Smooth muscle cell (in vitro differentiated cells): ENCODE results near the gene ABL2. TPM values are rescaled to one million over a fixed set of nuclear protein-coding genes. Genes with fewer than 3 reads are reported as not detected.
A peak's percentile ranks its signal among the peaks of the same experiment; 100 is the strongest.

Experiments
- DNase-seq: peaks from one replicate; lab custom pipeline; 2025; ENCODE audit not compliant: unreplicated experiment; lab: John Stamatoyannopoulos, UW
- H2AFZ ChIP-seq: fragments of 200-600 bp; sonication (generic); 2 replicates; pipeline ENCODE4 v1.6.0; 2016; ENCODE audit warnings: antibody characterized with exemption, low read depth, mild to moderate bottlenecking
- H3F3A ChIP-seq: fragments of 200-600 bp; sonication (generic); 2 replicates; pipeline ENCODE4 v1.6.0; 2017; ENCODE audit warnings: antibody characterized with exemption, low read depth
- H3K27ac ChIP-seq: fragments of 200-600 bp; sonication (generic); 2 replicates; pipeline ENCODE4 v1.5.1; 2016; ENCODE audit warnings: low read depth, mild to moderate bottlenecking
- H3K27me3 ChIP-seq: fragments of 200-600 bp; sonication (generic); 2 replicates; pipeline ENCODE4 v1.6.1; 2016; ENCODE audit warnings: low read depth, mild to moderate bottlenecking
- H3K36me3 ChIP-seq: fragments of 200-600 bp; sonication (generic); 2 replicates; pipeline ENCODE4 v1.5.1; 2016; ENCODE audit warnings: low read depth
- H3K4me1 ChIP-seq: fragments of 200-600 bp; sonication (generic); 2 replicates; pipeline ENCODE4 v1.5.1; 2016; ENCODE audit warnings: low read depth
- H3K4me2 ChIP-seq: fragments of 200-600 bp; sonication (generic); 2 replicates; pipeline ENCODE4 v1.6.0; 2016; ENCODE audit warnings: mild to moderate bottlenecking
- H3K4me3 ChIP-seq: fragments of 200-600 bp; sonication (generic); 2 replicates; pipeline ENCODE4 v1.5.1; 2016; ENCODE audit warnings: mild to moderate bottlenecking
- H3K79me2 ChIP-seq: fragments of 200-600 bp; sonication (generic); 2 replicates; pipeline ENCODE4 v1.6.0; 2016; ENCODE audit warnings: low read depth, mild to moderate bottlenecking
- H3K9ac ChIP-seq: fragments of 200-600 bp; sonication (generic); 2 replicates; pipeline ENCODE4 v1.6.0; 2016; ENCODE audit warnings: low read depth
- H3K9me3 ChIP-seq: fragments of 200-600 bp; sonication (generic); replicated peaks from 2 replicates; pipeline ENCODE4 v1.5.1; 2016; ENCODE audit warnings: low read depth
- H4K20me1 ChIP-seq: fragments of 200-600 bp; sonication (generic); 2 replicates; pipeline ENCODE4 v1.6.0; 2016; ENCODE audit warnings: low read depth
- WGBS: methylation state at CpG from one replicate; pipeline ENCODE4 v1.1.7; 2016; ENCODE audit warnings: low lambda C conversion rate; 5-methylcytosine and 5-hydroxymethylcytosine counted together
- polyA plus RNA-seq: library from polyadenylated mRNA; unstranded; fragments of >200 nt; fragmentation: Nextera tagmentation; extraction: Ambion mirVana; gene quantifications from 2 replicates; pipeline ENCODE4 v1.2.1, GENCODE V29; 2016
- total RNA-seq: library from RNA; depleted of rRNA; stranded (reverse); fragments of >200 nt; gene quantifications from 2 replicates; pipeline ENCODE4 v1.2.3, GENCODE V29; 2014
- TF ChIP-seq, protein P1 (sequence below): fragments of 200-600 bp; sonication (generic); IDR thresholded peaks from 2 replicates; pipeline ENCODE4 v1.5.1; 2017; ENCODE audit warnings: borderline replicate concordance, mild to moderate bottlenecking, antibody characterized with exemption; ENCODE audit not compliant: insufficient read depth, poor library complexity, severe bottlenecking

Gene ABL2
- total and polyA plus RNA-seq, 2 experiments from 2014 or later, result 16.5 to 56.5 TPM

DNA sequence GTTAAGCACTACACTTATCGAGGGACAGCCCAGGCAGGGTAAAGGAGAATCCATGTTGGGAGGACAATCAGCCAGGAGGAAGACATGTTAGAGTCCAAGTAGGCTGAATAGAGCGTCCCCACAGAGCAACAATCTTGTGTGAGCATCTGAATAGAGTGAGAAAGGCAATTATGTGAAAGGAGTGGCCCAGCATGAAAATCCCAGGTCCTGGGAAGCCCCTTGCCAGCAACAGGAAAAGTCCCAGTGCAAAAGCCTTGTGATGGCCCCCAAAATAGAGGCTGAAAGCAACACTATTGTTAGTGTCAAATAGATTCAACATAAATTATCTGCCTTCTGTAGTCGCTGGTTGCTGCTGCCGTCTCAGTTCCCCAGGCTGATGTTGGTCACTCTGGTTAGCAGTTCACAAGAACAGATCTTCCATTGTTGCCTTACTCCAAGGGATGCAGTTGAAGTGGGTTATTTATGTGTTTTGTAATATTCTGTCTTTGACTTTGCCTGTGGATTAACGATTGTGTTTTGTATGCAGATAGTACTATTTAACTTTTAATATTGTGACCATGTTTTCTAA lies 12.1 kb upstream of the ABL2 start:
- H3K4me1 ChIP-seq, result no peaks in the 10 kb centered on the region
- no peaks in the 10 kb centered on the region for H3K79me2 ChIP-seq
- H4K20me1 ChIP-seq, result no peaks in the 10 kb centered on the region
- H3K36me3 ChIP-seq, result no peaks in the 10 kb centered on the region
- no peaks in the 10 kb centered on the region for H3K9me3 ChIP-seq
- WGBS, result 88% methylated on average over 5 of the region's 5 CpGs
- no peak overlapping the region for H3K9ac ChIP-seq
- no peak overlapping the region for H3K4me2 ChIP-seq
- no peaks in the 10 kb centered on the region for H3K27me3 ChIP-seq
- H3K4me3 ChIP-seq, result no peak overlapping the region
- no peak overlapping the region for H3K27ac ChIP-seq
- TF ChIP-seq, protein P1, sequence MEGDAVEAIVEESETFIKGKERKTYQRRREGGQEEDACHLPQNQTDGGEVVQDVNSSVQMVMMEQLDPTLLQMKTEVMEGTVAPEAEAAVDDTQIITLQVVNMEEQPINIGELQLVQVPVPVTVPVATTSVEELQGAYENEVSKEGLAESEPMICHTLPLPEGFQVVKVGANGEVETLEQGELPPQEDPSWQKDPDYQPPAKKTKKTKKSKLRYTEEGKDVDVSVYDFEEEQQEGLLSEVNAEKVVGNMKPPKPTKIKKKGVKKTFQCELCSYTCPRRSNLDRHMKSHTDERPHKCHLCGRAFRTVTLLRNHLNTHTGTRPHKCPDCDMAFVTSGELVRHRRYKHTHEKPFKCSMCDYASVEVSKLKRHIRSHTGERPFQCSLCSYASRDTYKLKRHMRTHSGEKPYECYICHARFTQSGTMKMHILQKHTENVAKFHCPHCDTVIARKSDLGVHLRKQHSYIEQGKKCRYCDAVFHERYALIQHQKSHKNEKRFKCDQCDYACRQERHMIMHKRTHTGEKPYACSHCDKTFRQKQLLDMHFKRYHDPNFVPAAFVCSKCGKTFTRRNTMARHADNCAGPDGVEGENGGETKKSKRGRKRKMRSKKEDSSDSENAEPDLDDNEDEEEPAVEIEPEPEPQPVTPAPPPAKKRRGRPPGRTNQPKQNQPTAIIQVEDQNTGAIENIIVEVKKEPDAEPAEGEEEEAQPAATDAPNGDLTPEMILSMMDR, result no peak
- no peak overlapping the region for H2AFZ ChIP-seq
- no peaks in the 10 kb centered on the region for H3F3A ChIP-seq
- DNase-seq, result no peak

GRCh38 chr1:179237222-179237621 lies 7.7 kb upstream of the ABL2 start:
- Histone ChIP-seq H3K4me3 (no peak overlapping the region), H3K36me3 (no peaks in the 10 kb centered on the region), H3K4me2 (no peak overlapping the region), H3K79me2 (no peaks in the 10 kb centered on the region), H3K4me1 (no peaks in the 10 kb centered on the region), H3K9me3 (no peaks in the 10 kb centered on the region), H2AFZ (no peak overlapping the region), H3K27me3 (no peaks in the 10 kb centered on the region), H3K9ac (no peak overlapping the region), H3K27ac (no peak overlapping the region), H3F3A (peaks cover 3% of the 10 kb centered on the region), H4K20me1 (no peaks in the 10 kb centered on the region)
- WGBS, result 84% methylated on average over 4 of the region's 4 CpGs
- no peak for DNase-seq
- TF ChIP-seq, protein P1, result no peak

DNA sequence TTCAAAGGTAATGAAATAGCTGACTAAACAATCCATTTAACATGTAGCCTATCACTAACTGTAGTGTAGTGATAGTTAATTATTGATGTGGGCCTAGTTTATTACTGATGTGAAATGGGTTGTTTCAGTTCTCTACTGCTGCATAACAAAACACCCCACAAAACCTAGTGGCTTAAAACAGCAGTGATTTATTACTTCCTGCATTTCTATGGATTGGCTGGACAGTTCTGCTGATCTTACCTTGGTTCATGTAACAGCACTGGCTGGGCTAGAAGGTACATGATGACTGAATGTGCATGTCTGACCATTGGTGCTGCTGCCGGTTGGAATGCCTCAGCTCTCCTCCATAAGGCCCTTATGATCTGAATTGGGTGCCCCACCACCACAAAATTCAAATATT lies 5.4 kb upstream of the ABL2 start:
- Histone ChIP-seq H3K4me2 (no peak overlapping the region), H3K79me2 (no peaks in the 10 kb centered on the region), H3K4me3 (no peak overlapping the region), H3F3A (peaks cover 3% of the 10 kb centered on the region), H3K27ac (no peak overlapping the region), H4K20me1 (no peaks in the 10 kb centered on the region), H3K36me3 (no peaks in the 10 kb centered on the region), H2AFZ (no peak overlapping the region), H3K9ac (no peak overlapping the region), H3K9me3 (no peaks in the 10 kb centered on the region), H3K27me3 (no peaks in the 10 kb centered on the region), H3K4me1 (peaks cover 5% of the 10 kb centered on the region)
- 93% methylated on average over 1 of the region's 1 CpG for WGBS
- no peak for DNase-seq
- TF ChIP-seq, protein P1, result no peak

DNA sequence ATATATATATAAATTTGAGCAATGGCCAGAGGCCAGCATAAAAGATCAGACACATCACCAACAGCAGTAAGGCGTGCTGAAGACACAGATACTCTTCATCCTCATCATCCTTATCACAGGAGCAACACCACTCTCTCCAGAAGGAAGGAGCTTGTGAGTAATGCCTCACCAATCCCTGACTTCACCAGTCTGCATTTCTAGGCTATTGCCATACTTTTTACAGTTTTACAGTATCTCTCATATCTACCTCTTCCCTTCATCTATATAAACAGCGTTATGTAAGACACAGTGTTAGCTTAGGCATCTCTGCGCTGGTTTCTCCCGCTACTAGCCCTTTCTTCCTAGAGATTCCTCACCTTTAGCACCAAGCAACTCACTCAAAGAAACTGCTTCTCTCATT lies 2.4 kb upstream of the ABL2 start:
- H3K27me3 ChIP-seq, result no peaks in the 10 kb centered on the region
- no peaks in the 10 kb centered on the region for H3K36me3 ChIP-seq
- no peak for DNase-seq
- H4K20me1 ChIP-seq, result peaks cover 14% of the 10 kb centered on the region
- TF ChIP-seq, protein P1, result no peak
- H3K4me1 ChIP-seq, result peaks cover 10% of the 10 kb centered on the region
- H3K9ac ChIP-seq, result no peak overlapping the region
- no peak overlapping the region for H3K4me3 ChIP-seq
- H3F3A ChIP-seq, result peaks cover 3% of the 10 kb centered on the region
- peak overlapping the region; percentile 55 for H3K27ac ChIP-seq
- WGBS, result 65% methylated on average over 4 of the region's 4 CpGs
- H3K4me2 ChIP-seq, result no peak overlapping the region
- H3K9me3 ChIP-seq, result no peaks in the 10 kb centered on the region
- H3K79me2 ChIP-seq, result peaks cover 24% of the 10 kb centered on the region
- H2AFZ ChIP-seq, result no peak overlapping the region
